ENCODE data around the gene UBE2O. TPM values are rescaled to one million over a fixed set of nuclear protein-coding genes. Genes with fewer than 3 reads are reported as not detected.

Gene UBE2O
- total and polyA plus RNA-seq, 4 experiments from 2014 or later: 4.5 to 43.7 (median 28.5) TPM

GRCh38 chr17:76416899-76417298, 36.1 kb downstream of the UBE2O start:
- Mint-ChIP-seq H3K4me1 (peaks cover 12 to 28% (median 15%) of the 10 kb centered on the region in 4 donors), H3K36me3 (peaks cover 0 to 9% of the 10 kb centered on the region in 2 donors), H3K27me3 (no peaks in the 10 kb centered on the region), H3K9me3 (peaks cover 0 to 2% (median 0%) of the 10 kb centered on the region in 8 donors), H3K4me3 (no peak overlapping the region), H3K27ac (peak overlapping the region in 1 of 7 donors; percentile 44)
- intact Hi-C loops (cut with micrococcal nuclease): no loop called here
- no peak overlapping the region for H3K27ac ChIP-seq (ENCODE audit: low read depth, low read length)
- CTCF ChIA-PET (ENCODE audit: partially characterized antibody): interaction anchor here (0.7 to 11.5 kb wide), 3 partner anchors 8 to 21 kb away, joined by 3 to 97 read pairs (median 12); no protein-coding TSS in a partner anchor
- peaks cover 4% of the 10 kb centered on the region for H3K36me3 ChIP-seq (ENCODE audit: insufficient read depth, low read length)
- POLR2A ChIA-PET (ENCODE audit: partially characterized antibody): no interaction called here
- H3K27me3 ChIP-seq (ENCODE audit: insufficient read depth, low read length): no peaks in the 10 kb centered on the region
- H3K4me3 ChIP-seq (ENCODE audit: low read length in 2 of 2): no peak overlapping the region
- DNase-seq: no peak
- no peaks in the 10 kb centered on the region for H3K4me1 ChIP-seq (ENCODE audit: insufficient read depth, low read length)
- H3K9me3 ChIP-seq (ENCODE audit: control insufficient read depth in 1 of 2, low read length in 2 of 2): no peaks in the 10 kb centered on the region

GRCh38 chr17:76416457-76416856, 36.5 kb downstream of the UBE2O start:
- H3K9me3 Mint-ChIP-seq: peaks cover 0 to 2% (median 0%) of the 10 kb centered on the region in 8 donors
- H3K4me1 Mint-ChIP-seq: peaks cover 9 to 25% (median 15%) of the 10 kb centered on the region in 4 donors
- ChIA-PET CTCF (ENCODE audit: partially characterized antibody) (interaction anchor here (1.0 to 11.5 kb wide), 3 partner anchors 8 to 20 kb away, joined by 3 to 97 read pairs (median 12); no protein-coding TSS in a partner anchor), POLR2A (ENCODE audit: partially characterized antibody) (no interaction called here)
- Histone ChIP-seq H3K27ac (ENCODE audit: low read depth, low read length) (no peak overlapping the region), H3K4me3 (ENCODE audit: low read length in 2 of 2) (no peak overlapping the region), H3K27me3 (ENCODE audit: insufficient read depth, low read length) (no peaks in the 10 kb centered on the region), H3K36me3 (ENCODE audit: insufficient read depth, low read length) (peaks cover 4% of the 10 kb centered on the region), H3K9me3 (ENCODE audit: control insufficient read depth in 1 of 2, low read length in 2 of 2) (no peaks in the 10 kb centered on the region), H3K4me1 (ENCODE audit: insufficient read depth, low read length) (no peaks in the 10 kb centered on the region)
- intact Hi-C loops (cut with micrococcal nuclease): no loop called here
- no peak for DNase-seq
- H3K27me3 Mint-ChIP-seq: no peaks in the 10 kb centered on the region
- no peak overlapping the region for H3K27ac Mint-ChIP-seq
- H3K4me3 Mint-ChIP-seq: no peak overlapping the region
- peaks cover 0 to 9% of the 10 kb centered on the region in 2 donors for H3K36me3 Mint-ChIP-seq

DNA sequence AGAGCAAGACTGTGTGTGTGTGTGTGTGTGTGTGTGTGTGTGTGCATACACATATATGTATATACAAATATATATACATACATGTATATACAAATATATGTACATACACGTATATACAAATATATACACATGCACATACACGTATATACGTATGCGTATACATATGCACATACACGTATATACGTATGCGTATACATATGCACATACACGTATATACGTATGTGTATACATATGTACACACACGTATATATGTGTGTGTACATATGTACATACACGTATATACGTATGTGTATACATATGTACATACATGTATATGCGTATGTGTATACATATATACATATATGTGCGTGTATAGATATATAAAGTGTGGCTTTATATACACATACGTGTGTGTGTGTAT, 37.2 kb downstream of the UBE2O start:
- Mint-ChIP-seq H3K4me1 (peaks cover 9 to 23% (median 14%) of the 10 kb centered on the region in 4 donors), H3K9me3 (peaks cover 0 to 2% (median 0%) of the 10 kb centered on the region in 8 donors), H3K36me3 (peaks cover 0 to 9% of the 10 kb centered on the region in 2 donors), H3K27ac (no peak overlapping the region), H3K27me3 (no peaks in the 10 kb centered on the region), H3K4me3 (no peak overlapping the region)
- H3K27me3 ChIP-seq (ENCODE audit: insufficient read depth, low read length): no peaks in the 10 kb centered on the region
- ChIA-PET CTCF (ENCODE audit: partially characterized antibody) (interaction anchor here (0.6 to 11.5 kb wide), 3 partner anchors 19 to 206 kb away, joined by 3 to 97 read pairs (median 3); no protein-coding TSS in a partner anchor), POLR2A (ENCODE audit: partially characterized antibody) (interaction anchor here (0.6 kb wide), 1 partner anchor 9 kb away, joined by 3 read pairs; no protein-coding TSS in a partner anchor)
- H3K36me3 ChIP-seq (ENCODE audit: insufficient read depth, low read length): peaks cover 4% of the 10 kb centered on the region
- no peak for DNase-seq
- no peak overlapping the region for H3K4me3 ChIP-seq (ENCODE audit: low read length in 2 of 2)
- intact Hi-C loops (cut with micrococcal nuclease): no loop called here
- H3K9me3 ChIP-seq (ENCODE audit: control insufficient read depth in 1 of 2, low read length in 2 of 2): no peaks in the 10 kb centered on the region
- no peaks in the 10 kb centered on the region for H3K4me1 ChIP-seq (ENCODE audit: insufficient read depth, low read length)
- H3K27ac ChIP-seq (ENCODE audit: low read depth, low read length): no peak overlapping the region

GRCh38 chr17:76414334-76415295, 38.3 kb downstream of the UBE2O start:
- H3K9me3 ChIP-seq (ENCODE audit: control insufficient read depth in 1 of 2, low read length in 2 of 2): no peaks in the 10 kb centered on the region
- H3K27me3 Mint-ChIP-seq: no peaks in the 10 kb centered on the region

GRCh38 chr17:76411247-76411646, 41.7 kb downstream of the UBE2O start:
- H3K36me3 Mint-ChIP-seq: peaks cover 0 to 14% of the 10 kb centered on the region in 2 donors
- no peaks in the 10 kb centered on the region for H3K9me3 ChIP-seq (ENCODE audit: control insufficient read depth in 1 of 2, low read length in 2 of 2)
- intact Hi-C loops (cut with micrococcal nuclease): no loop called here
- H3K4me3 Mint-ChIP-seq: no peak overlapping the region
- H3K4me3 ChIP-seq (ENCODE audit: low read length in 2 of 2): no peak overlapping the region
- no peak overlapping the region for H3K27ac Mint-ChIP-seq
- no peak for DNase-seq
- H3K27me3 Mint-ChIP-seq: no peaks in the 10 kb centered on the region
- H3K27me3 ChIP-seq (ENCODE audit: insufficient read depth, low read length): no peaks in the 10 kb centered on the region
- CTCF ChIA-PET (ENCODE audit: partially characterized antibody): interaction anchor here (0.8 to 11.5 kb wide), 11 partner anchors 7 to 397 kb away, joined by 3 to 97 read pairs (median 4); partner anchors contain the start of gene RHBDF2
- peaks cover 4 to 16% (median 6%) of the 10 kb centered on the region in 4 donors for H3K4me1 Mint-ChIP-seq
- no peaks in the 10 kb centered on the region for H3K4me1 ChIP-seq (ENCODE audit: insufficient read depth, low read length)
- no peak overlapping the region for H3K27ac ChIP-seq (ENCODE audit: low read depth, low read length)
- no peaks in the 10 kb centered on the region for H3K9me3 Mint-ChIP-seq
- peaks cover 4% of the 10 kb centered on the region for H3K36me3 ChIP-seq (ENCODE audit: insufficient read depth, low read length)
- POLR2A ChIA-PET (ENCODE audit: partially characterized antibody): no interaction called here

More at GRCh38 chr17:76414334-76415295, 38.3 kb downstream of the UBE2O start:
- ChIA-PET POLR2A (ENCODE audit: partially characterized antibody) (interaction anchor here (1.1 to 1.2 kb wide), 2 partner anchors 34 to 79 kb away, joined by 3 read pairs; no protein-coding TSS in a partner anchor), CTCF (ENCODE audit: partially characterized antibody) (interaction anchor here (1.5 to 11.5 kb wide), 3 partner anchors 10 to 90 kb away, joined by 7 to 97 read pairs (median 91); partner anchors contain the start of gene RHBDF2)
- Mint-ChIP-seq H3K27ac (peak overlapping the region in 2 of 7 donors; percentile 13 to 29), H3K4me1 (peaks cover 2 to 13% (median 7%) of the 10 kb centered on the region in 4 donors), H3K36me3 (peaks cover 0 to 12% of the 10 kb centered on the region in 2 donors), H3K9me3 (peaks cover 0 to 2% (median 0%) of the 10 kb centered on the region in 8 donors), H3K4me3 (no peak overlapping the region)
- Histone ChIP-seq H3K4me1 (ENCODE audit: insufficient read depth, low read length) (no peaks in the 10 kb centered on the region), H3K36me3 (ENCODE audit: insufficient read depth, low read length) (peaks cover 4% of the 10 kb centered on the region), H3K27me3 (ENCODE audit: insufficient read depth, low read length) (no peaks in the 10 kb centered on the region), H3K4me3 (ENCODE audit: low read length in 2 of 2) (no peak overlapping the region), H3K27ac (ENCODE audit: low read depth, low read length) (no peak overlapping the region)
- no peak for DNase-seq
- intact Hi-C loops (cut with micrococcal nuclease): no loop called here

- Histone ChIP-seq H3K4me3 (ENCODE audit: low read length in 2 of 2) (no peak overlapping the region), H3K27me3 (ENCODE audit: insufficient read depth, low read length) (no peaks in the 10 kb centered on the region), H3K36me3 (ENCODE audit: insufficient read depth, low read length) (peaks cover 7% of the 10 kb centered on the region), H3K4me1 (ENCODE audit: insufficient read depth, low read length) (no peaks in the 10 kb centered on the region), H3K9me3 (ENCODE audit: control insufficient read depth in 1 of 2, low read length in 2 of 2) (no peaks in the 10 kb centered on the region), H3K27ac (ENCODE audit: low read depth, low read length) (no peak overlapping the region)
- DNase-seq: no peak
- H3K27ac Mint-ChIP-seq: peak overlapping the region in 3 of 7 donors; percentile 24 to 70 (median 38)
- no peaks in the 10 kb centered on the region for H3K27me3 Mint-ChIP-seq
- CTCF ChIA-PET (ENCODE audit: partially characterized antibody): interaction anchor here (0.9 to 11.5 kb wide), 10 partner anchors 9 to 397 kb away, joined by 3 to 97 read pairs (median 4); partner anchors contain the start of gene RHBDF2
- peaks cover 4 to 15% (median 6%) of the 10 kb centered on the region in 4 donors for H3K4me1 Mint-ChIP-seq
- intact Hi-C loops (cut with micrococcal nuclease): no loop called here
- POLR2A ChIA-PET (ENCODE audit: partially characterized antibody): interaction anchor here (0.6 kb wide), 1 partner anchor 1852 kb away, joined by 3 read pairs; no protein-coding TSS in a partner anchor
- H3K36me3 Mint-ChIP-seq: peaks cover 0 to 15% of the 10 kb centered on the region in 2 donors
- H3K4me3 Mint-ChIP-seq: no peak overlapping the region
- no peaks in the 10 kb centered on the region for H3K9me3 Mint-ChIP-seq
Observed at GRCh38 chr17:76410328-76410965, 42.5 kb downstream of the UBE2O start.

All from CD4-positive, alpha-beta memory T cell (primary cell).